Common myeloid progenitor, CD34-positive (primary cell): Measurements from ENCODE around the gene NEDD4L.

Experiments
- CTCF ChIA-PET: fragments of 350-600 bp; sonication (Branson Sonifier 250); formaldehyde crosslinking; loops from one replicate; lab custom pipeline; 2021; ENCODE audit warnings: antibody characterized with exemption; lab: Charles Lee
- POLR2A ChIA-PET: fragments of 350-600 bp; sonication (Branson Sonifier 250); formaldehyde crosslinking; loops from one replicate; lab custom pipeline; 2021; ENCODE audit warnings: antibody characterized with exemption; lab: Charles Lee
- DNase-seq, 3 donors: peaks; one replicate each; pipeline versions ENCODE4 v3.0.0 to v3.0.0-alpha.2; 2013
- H3K27ac ChIP-seq, 2 experiments: 1 replicate in 1 of 2; 2 replicates in 1 of 2; pipeline ENCODE4 v1.7.0; 2013; ENCODE audit warnings: inconsistent platforms in 2 of 2, low read length in 2 of 2, mild to moderate bottlenecking in 2 of 2, low read depth in 1 of 2, moderate library complexity in 1 of 2; ENCODE audit not compliant: severe bottlenecking in 2 of 2, insufficient read depth in 1 of 2, poor library complexity in 1 of 2
- H3K27me3 ChIP-seq, 5 experiments: replicated peaks in 2 of 5; 1 replicate in 3 of 5; 2 replicates in 2 of 5; pipeline versions ENCODE4 v1.6.1 to v1.7.0; 2013; ENCODE audit warnings: low read length in 4 of 5, mild to moderate bottlenecking in 2 of 5, moderate library complexity in 2 of 5, inconsistent platforms in 1 of 5; ENCODE audit not compliant: insufficient read depth in 5 of 5, control insufficient read depth in 4 of 5
- H3K36me3 ChIP-seq, 4 experiments: 1 replicate in 2 of 4; 2 replicates in 2 of 4; pipeline versions ENCODE4 v1.6.1 to v1.7.0; 2013; ENCODE audit warnings: low read length in 3 of 4, control low read depth in 1 of 4, mild to moderate bottlenecking in 1 of 4; ENCODE audit not compliant: control insufficient read depth in 4 of 4, insufficient read depth in 4 of 4
- H3K4me1 ChIP-seq, 4 experiments: 1 replicate in 3 of 4; 2 replicates in 1 of 4; pipeline versions ENCODE4 v1.6.1 to v1.7.1; 2013; ENCODE audit warnings: low read length in 3 of 4, mild to moderate bottlenecking in 3 of 4, control low read depth in 1 of 4, inconsistent platforms in 1 of 4, moderate library complexity in 1 of 4; ENCODE audit not compliant: control insufficient read depth in 4 of 4, insufficient read depth in 4 of 4; ENCODE audit errors: control extremely low read depth in 1 of 4
- H3K4me3 ChIP-seq, 7 experiments: 1 replicate in 4 of 7; 2 replicates in 3 of 7; pipeline versions ENCODE4 v1.5.1 to v1.7.0; 2013; ENCODE audit warnings: mild to moderate bottlenecking in 7 of 7, low read length in 6 of 7, moderate library complexity in 6 of 7, inconsistent platforms in 2 of 7, low read depth in 2 of 7, control low read depth in 1 of 7; ENCODE audit not compliant: insufficient read depth in 4 of 7, control insufficient read depth in 1 of 7; ENCODE audit errors: extremely low read depth in 1 of 7
- H3K9me3 ChIP-seq, 5 experiments: 1 replicate in 4 of 5; 2 replicates in 1 of 5; pipeline versions ENCODE4 v1.6.1 to v1.7.1; 2013; ENCODE audit warnings: low read length in 4 of 5, mild to moderate bottlenecking in 2 of 5, inconsistent platforms in 1 of 5, low read depth in 1 of 5, moderate library complexity in 1 of 5; ENCODE audit not compliant: control insufficient read depth in 4 of 5, insufficient read depth in 2 of 5; ENCODE audit errors: control extremely low read depth in 1 of 5
- WGBS: methylation state at CpG from one replicate; pipeline ENCODE4 v1.1.5; 2013; ENCODE audit not compliant: insufficient coverage; 5-methylcytosine and 5-hydroxymethylcytosine counted together

NEDD4L gene

GRCh38 chr18:58161659-58162058 is 117.6 kb downstream of the NEDD4L start:
- no peaks in the 10 kb centered on the region for H3K27me3 ChIP-seq
- POLR2A ChIA-PET, result no interaction called here
- H3K36me3 ChIP-seq, result no peaks in the 10 kb centered on the region
- peaks cover 0 to 4% (median 0%) of the 10 kb centered on the region in 4 experiments for H3K4me1 ChIP-seq
- no CpG with 5 or more reads among the region's 3 CpGs for WGBS
- CTCF ChIA-PET, result no interaction called here
- H3K4me3 ChIP-seq, result no peak overlapping the region
- H3K27ac ChIP-seq, result no peak overlapping the region
- peaks cover 0 to 2% (median 0%) of the 10 kb centered on the region in 5 experiments for H3K9me3 ChIP-seq
- DNase-seq, result no peak

GRCh38 chr18:58162127-58162526 is 118.1 kb downstream of the NEDD4L start:
- no peak overlapping the region for H3K27ac ChIP-seq
- ChIA-PET POLR2A (no interaction called here), CTCF (interaction anchor here (1.1 to 1.4 kb wide), 3 partner anchors 11 to 26 kb away, joined by 3 to 6 read pairs (median 3); no protein-coding TSS in a partner anchor)
- peaks cover 0 to 4% (median 0%) of the 10 kb centered on the region in 4 experiments for H3K4me1 ChIP-seq
- no peak overlapping the region for H3K4me3 ChIP-seq
- no peaks in the 10 kb centered on the region for H3K27me3 ChIP-seq
- WGBS, result 96% methylated on average over 6 of the region's 6 CpGs
- DNase-seq, result no peak
- peaks cover 0 to 2% (median 0%) of the 10 kb centered on the region in 5 experiments for H3K9me3 ChIP-seq
- H3K36me3 ChIP-seq, result no peaks in the 10 kb centered on the region

- whole genome bisulfite sequencing, result 99% methylated on average over 6 of the region's 6 CpGs
- DNase-seq, result no peak
- peaks cover 0 to 4% (median 0%) of the 10 kb centered on the region in 4 experiments for H3K4me1 ChIP-seq
- POLR2A ChIA-PET, result no interaction called here
- no peaks in the 10 kb centered on the region for H3K27me3 ChIP-seq
- peaks cover 0 to 2% (median 0%) of the 10 kb centered on the region in 5 experiments for H3K9me3 ChIP-seq
- CTCF ChIA-PET, result interaction anchor here (0.6 to 1.4 kb wide), 4 partner anchors 10 to 72 kb away, joined by 3 to 6 read pairs (median 3); no protein-coding TSS in a partner anchor
- no peak overlapping the region for H3K27ac ChIP-seq
- H3K4me3 ChIP-seq, result no peak overlapping the region
- H3K36me3 ChIP-seq, result no peaks in the 10 kb centered on the region
These were observed 119.1 kb downstream of the NEDD4L start for GRCh38 chr18:58163004-58163590.

GRCh38 chr18:58166278-58166844 is 122.3 kb downstream of the NEDD4L start:
- H3K36me3 ChIP-seq, result no peaks in the 10 kb centered on the region
- no peaks in the 10 kb centered on the region for H3K4me1 ChIP-seq
- 93% methylated on average over 3 of the region's 4 CpGs for WGBS
- no peaks in the 10 kb centered on the region for H3K9me3 ChIP-seq
- H3K4me3 ChIP-seq, result no peak overlapping the region
- no peak overlapping the region for H3K27ac ChIP-seq
- CTCF ChIA-PET, result no interaction called here
- no peak for DNase-seq
- POLR2A ChIA-PET, result no interaction called here
- no peaks in the 10 kb centered on the region for H3K27me3 ChIP-seq

- WGBS, result 100% methylated on average over 1 of the region's 1 CpG
These were observed 123.0 kb downstream of the NEDD4L start for GRCh38 chr18:58167073-58167472.

GRCh38 chr18:58168221-58168620 is 124.2 kb downstream of the NEDD4L start:
- H3K27ac ChIP-seq, result no peak overlapping the region
- H3K9me3 ChIP-seq, result no peaks in the 10 kb centered on the region
- no peak overlapping the region for H3K4me3 ChIP-seq
- no peak for DNase-seq
- 98% methylated on average over 5 of the region's 5 CpGs for WGBS
- H3K36me3 ChIP-seq, result no peaks in the 10 kb centered on the region
- H3K4me1 ChIP-seq, result no peaks in the 10 kb centered on the region
- ChIA-PET POLR2A (no interaction called here), CTCF (no interaction called here)
- no peaks in the 10 kb centered on the region for H3K27me3 ChIP-seq

More at GRCh38 chr18:58167073-58167472, 123.0 kb downstream of the NEDD4L start:
- Histone ChIP-seq H3K27me3 (no peaks in the 10 kb centered on the region), H3K36me3 (no peaks in the 10 kb centered on the region), H3K27ac (no peak overlapping the region), H3K9me3 (no peaks in the 10 kb centered on the region), H3K4me1 (no peaks in the 10 kb centered on the region), H3K4me3 (no peak overlapping the region)
- ChIA-PET CTCF (no interaction called here), POLR2A (no interaction called here)
- no peak for DNase-seq

- Histone ChIP-seq H3K4me3 (no peak overlapping the region), H3K4me1 (no peaks in the 10 kb centered on the region), H3K9me3 (no peaks in the 10 kb centered on the region), H3K36me3 (no peaks in the 10 kb centered on the region), H3K27me3 (no peaks in the 10 kb centered on the region), H3K27ac (no peak overlapping the region)
- WGBS, result 83% methylated on average over 7 of the region's 10 CpGs
- ChIA-PET POLR2A (no interaction called here), CTCF (interaction anchor here (0.8 to 1.0 kb wide), 3 partner anchors 13 to 33 kb away, joined by 3 read pairs; no protein-coding TSS in a partner anchor)
- DNase-seq, result no peak
These were observed 125.0 kb downstream of the NEDD4L start for GRCh38 chr18:58168993-58169392.
